Suppressor macrophage treated with lipopolysaccharide for 1 hour (primary cell): ENCODE measurements around the gene ENOPH1.
"Not testable (repeated sequence)": the region's sequence is repeated elsewhere in the genome, so short reads cannot be mapped to it uniquely, and the experiment has no call there.

Source experiments
- DNase-seq, 3 donors: peaks; one replicate each; pipeline ENCODE4 v3.0.0-alpha.2; 2020 to 2022

ENOPH1 gene

DNA sequence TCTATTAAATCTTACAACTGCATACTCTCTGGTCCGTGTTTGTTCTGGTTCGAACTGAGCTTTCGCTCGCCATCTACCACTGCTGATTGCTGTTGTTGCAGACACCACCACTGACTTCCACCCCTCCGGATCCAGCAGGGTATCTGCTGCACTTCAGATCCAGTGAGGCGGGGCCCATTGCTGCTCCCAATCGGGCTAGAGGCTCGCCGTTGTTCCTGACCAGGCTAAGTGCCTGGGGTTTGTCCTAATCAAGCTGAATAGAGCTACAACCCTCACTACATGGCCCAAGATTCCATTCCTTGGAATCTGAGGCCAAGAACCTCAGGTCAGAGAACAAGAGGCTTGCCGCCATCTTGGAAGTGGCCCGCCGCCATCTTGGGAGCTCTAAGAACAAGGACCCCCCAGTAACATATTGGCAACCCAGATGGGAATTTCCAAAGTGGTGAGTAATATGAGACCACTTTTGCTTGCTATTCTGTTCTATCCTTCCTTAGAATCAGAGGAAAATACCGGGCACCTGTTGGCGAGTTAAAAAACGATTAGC lies 43.3 kb downstream of the ENOPH1 start:
- DNase-seq, result no peak

DNA sequence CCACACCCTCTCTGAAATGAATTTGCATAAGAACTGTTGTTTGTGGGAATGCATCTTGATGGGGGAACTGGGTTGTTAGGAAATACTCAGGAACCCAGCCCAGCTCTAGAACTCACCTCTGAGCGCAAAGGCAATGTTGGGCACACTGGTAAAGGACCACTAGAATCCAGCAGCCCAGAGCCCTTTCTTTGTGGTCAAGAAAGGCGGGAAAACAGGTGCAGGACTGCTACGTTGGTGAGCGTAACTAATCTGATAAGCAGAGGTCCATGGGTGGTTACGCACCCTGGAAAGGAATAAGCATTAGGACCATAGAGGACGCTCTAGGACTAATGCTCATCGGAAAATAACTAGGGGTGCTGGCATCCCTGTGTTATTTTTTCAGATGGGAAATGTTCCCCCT lies 45.5 kb downstream of the ENOPH1 start:
- DNase-seq, result not testable (repeated sequence)

DNA sequence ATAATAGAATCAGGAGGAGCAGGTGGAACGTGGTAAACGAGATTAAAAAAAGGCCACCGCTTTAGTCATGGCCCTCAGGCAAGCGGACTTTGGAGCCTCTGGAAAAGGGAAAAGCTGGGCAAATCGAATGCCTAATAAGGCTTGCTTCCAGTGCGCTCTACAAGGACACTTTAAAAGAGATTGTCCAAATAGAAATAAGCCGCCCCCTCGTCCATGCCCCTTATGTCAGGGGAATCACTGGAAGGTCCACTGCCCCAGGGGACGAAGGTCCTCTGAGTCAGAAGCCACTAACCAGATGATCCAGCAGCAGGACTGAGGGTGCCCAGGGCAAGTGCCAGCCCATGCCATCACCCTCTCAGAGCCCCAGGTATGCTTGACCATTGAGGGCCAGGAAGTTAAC lies 47.1 kb downstream of the ENOPH1 start:
- DNase-seq, result not testable (repeated sequence)

DNA sequence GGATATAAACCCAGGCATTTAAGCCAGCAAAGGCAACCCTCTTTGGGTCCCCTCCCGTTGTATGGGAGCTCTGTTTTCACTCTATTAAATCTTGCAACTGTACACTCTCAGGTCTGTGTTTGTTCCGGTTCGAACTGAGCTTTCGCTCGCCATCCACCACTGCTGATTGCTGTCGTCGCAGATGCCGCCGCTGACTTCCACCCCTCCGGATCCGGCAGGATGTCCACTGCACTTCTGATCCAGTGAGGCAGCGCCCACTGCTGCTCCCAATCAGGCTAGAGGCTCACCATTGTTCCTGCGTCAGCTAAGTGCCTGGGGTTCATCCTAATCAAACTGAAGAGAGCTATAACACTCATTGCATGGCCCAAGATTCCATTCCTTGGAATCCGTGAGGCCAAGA lies 49.2 kb downstream of the ENOPH1 start:
- no peak for DNase-seq

DNA sequence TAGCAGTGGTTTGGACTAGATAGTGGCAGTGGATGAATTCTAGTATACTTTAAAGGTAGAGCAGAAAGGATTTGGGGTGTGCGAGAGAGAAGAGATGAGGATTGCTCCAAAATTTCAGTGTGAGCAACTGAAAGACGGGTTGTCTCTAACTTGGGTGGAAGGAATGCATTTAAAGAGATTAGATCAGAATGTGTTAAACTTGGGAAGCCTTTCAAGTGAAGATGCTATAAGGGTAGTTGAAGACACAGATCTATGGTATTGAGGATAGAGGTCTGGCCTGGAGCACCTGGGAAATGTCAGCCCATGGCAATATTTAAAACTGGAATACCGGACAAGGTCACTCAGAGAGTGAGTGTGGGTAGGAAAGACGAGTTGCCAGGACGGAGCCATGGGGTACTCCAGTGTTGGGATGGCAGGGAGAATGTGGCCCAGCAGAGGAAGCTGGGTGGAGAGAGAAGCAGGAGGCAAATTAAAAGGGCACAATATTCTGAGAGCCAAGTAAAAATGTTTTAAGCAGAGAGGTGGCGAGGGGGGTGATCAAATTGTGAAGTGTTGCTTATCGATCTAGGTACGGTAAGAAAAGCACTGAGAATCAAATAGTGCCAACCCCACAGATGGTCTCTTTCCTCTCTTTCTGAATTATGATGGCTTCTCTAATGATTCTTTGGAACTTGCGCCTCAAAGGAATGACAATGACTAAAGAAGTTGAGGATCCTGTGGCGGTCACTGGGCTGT lies 50.5 kb downstream of the ENOPH1 start:
- no peak for DNase-seq

DNA sequence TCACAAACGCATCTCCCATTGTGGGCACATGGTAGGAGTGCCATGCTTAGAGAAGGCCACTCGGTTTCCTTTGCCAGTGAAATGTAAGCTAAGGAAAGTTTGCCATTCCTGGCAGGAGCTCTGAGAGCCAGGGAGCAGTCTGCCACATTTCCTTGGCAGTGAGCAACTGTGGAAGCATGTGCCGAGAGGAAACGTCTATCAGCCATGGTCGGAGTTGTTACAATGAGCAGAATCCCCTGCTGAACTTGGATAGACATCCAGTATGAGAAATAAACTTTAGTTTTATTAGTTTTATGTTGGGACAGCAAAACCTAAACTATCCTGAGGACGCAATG lies 51.1 kb downstream of the ENOPH1 start:
- no peak for DNase-seq

DNA sequence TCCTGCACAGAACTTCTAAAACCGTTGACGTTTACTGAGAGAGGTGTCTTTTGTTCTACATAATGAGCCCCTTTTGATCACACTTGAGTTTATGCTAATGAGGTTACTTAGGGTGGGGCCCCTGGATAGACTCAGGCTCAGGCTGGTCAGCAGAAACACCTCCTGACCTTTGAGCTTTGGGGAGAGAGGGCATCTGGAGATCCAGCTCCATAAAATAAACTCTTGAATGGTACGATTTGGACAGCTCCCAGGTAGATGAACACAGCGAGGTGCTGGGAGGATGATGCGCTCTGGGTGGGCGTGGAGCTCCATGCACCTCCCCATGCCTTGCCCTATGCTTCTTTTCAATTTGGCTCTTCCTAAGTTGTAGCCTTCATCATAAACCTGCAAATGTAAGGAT lies 52.0 kb downstream of the ENOPH1 start:
- no peak for DNase-seq

DNA sequence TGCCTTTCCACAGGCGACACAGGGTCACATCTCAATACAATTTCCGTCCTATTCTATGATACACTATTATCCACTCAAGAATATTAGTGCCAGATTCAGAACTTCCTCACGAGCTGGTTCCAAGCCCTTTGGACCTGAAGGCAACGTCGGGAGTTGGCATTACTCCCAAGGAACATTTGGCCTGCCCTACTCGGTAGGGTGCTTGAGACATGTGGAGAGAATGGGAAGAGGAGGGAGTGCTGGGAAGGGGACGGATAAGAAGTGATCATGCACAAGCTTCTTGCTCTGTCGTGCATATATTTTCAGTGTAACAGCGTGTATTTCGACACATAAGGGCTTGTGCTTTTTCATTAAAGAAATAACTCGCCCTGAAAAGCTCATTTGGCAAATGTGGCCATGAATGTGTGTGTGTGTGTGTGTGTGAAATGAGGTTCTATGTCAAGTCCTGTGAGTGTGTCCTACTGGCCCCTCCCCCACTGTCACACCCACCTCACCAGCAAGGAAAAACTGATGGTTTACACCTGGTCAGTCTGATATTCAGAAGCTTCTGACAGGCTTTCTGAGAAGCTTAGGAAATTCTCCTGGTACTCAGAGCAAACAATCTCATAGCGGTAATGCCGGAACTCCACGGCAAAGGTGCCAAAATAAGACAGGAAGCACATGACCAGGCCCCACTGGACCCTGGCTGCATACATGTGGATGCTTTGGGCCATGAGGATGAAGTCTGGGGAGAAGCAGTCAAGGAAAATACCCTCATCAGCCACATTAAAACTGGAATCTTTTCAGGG lies 54.8 kb downstream of the ENOPH1 start:
- DNase-seq, result no peak

DNA sequence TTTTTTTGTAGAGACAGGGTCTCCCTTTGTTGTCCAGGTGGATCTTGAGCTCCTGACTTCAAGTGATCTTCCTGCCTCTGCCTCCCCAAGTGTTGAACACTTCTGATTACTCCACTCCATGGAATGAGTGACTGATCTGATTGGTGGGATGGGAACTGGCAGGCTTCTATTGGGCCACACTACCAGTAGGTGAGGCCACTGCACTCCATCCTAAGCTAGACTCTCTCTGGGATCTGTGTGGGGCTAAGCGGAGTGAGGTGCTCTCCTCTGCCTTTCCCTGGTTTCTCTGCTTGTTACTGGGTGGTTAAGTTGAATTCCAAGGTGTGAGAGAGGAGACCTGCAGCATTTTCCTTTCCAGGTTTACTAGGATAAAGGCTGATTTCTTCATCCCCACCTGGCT lies 58.7 kb downstream of the ENOPH1 start:
- no peak for DNase-seq

DNA sequence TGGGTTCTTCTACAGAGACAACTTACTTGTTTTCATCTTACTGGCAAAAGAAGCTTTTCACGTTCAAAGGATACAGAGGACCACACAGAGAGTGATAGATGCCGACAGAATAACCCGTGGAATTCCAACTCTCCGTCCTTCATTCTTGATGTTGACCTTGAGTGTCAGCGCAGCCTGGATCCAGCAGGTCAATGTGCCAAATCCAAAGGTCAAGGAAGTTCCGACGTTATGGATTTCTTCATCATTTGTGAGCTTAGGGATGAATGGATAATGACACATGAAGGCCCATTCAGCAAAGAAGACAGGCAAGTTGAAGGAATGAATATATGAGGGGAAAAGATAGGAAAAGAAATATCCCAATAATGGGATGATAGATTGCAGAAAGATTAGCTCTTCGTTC lies 59.6 kb downstream of the ENOPH1 start:
- DNase-seq, result no peak

DNA sequence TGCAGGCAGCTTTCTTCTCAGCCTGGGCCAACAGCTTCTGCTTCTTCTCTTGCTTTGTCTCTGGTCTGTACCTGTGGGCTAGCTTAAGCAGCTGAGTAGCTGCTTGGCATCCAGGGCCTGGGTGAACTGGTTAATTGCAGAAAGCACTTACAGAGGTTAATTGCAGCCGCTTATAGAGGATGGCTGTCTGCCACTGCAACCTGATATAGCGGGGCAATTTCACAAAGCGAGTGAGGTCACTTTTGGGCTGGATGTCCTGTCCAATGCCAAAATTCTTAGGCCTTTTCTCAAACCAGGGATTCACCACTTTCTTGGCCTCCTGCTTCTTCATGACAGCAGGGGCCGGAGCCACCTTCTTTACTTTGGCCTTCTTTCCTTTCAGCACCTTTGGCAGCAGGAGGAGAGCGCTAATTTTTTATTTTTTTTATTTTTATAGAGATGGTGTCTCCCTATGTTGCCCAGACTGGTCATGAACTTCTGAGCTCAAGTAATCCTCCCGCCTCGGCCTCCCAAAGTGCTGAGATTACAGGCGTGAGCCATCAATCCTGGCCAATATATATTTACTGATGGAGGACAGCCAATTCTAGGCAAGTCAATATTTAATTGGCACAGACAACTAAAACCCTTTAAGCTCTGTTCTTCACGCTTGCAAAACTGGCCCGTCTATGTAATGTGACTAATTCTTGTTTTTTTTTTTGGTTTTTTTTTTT lies 61.0 kb downstream of the ENOPH1 start:
- DNase-seq, result no peak

DNA sequence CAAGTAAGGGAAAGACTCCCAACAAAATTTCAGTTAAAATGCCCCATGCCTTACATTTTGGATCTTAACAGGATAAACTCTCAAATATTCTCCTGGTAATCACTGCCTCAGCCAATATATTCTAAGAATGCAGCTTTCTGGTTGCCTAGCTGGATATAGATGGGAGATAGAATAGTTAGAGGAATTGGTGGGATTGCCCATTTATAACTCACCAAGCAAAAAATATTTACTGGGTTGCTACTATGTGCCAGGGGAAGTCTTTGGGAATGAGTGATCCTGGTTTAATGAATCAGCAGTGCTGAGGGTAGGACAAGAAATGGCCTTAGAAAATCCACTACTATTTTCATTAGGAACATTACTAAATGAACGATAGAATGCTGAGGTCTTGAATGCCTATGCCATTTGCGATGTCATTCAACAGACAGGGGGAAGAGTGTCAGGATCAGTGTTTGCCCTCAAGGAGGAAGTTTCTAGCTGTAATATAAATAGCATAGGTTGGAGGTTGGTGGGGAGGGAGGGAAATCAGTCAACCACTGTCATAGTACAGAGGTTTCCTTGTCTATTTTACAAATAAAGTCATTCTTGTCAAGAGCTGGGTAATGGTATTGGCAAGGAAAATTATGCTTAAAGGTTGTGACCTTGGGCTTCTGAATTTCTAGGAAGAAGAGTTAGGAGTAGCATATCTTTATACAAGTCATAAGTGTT lies 63.5 kb downstream of the ENOPH1 start:
- peak in 1 of 3 donors; percentile 1 for DNase-seq

DNA sequence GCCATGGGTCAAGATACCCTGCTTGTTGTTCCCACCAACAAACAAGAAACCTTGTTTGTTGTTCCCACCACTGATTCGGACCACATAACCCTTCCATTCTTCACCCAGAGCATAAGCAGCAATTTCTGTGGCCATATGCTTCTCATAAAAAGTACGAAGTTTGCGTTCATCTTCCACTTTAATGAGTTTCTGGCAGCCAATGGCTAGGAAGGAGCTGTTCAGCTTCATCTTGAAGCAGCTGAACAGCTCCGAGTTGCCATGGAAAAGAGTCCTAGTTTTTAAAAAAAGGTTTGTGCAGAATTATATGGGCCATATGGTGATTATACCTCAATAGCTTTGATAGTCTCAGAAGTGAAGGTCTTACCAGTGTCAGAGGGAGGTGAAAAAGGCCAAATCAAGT lies 65.3 kb downstream of the ENOPH1 start:
- DNase-seq, result no peak

DNA sequence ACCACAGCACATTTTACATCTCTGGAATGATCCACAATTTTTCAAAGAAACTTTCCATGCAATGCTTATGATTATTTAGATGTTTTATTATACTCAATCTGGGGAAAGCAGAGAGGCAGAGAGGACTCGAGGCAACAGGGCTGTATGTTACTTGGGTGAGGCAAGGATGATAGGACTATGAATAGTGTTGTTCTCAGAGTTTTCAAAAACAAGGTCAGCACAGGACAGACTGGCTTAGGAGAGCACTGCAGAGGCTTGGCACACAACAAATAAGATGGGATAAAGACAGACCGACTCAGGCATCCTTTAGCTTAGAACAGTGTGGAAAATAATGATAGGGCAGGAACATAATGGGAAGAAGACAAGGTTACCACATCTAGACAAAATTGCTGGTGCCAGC lies 66.0 kb downstream of the ENOPH1 start:
- no peak for DNase-seq

DNA sequence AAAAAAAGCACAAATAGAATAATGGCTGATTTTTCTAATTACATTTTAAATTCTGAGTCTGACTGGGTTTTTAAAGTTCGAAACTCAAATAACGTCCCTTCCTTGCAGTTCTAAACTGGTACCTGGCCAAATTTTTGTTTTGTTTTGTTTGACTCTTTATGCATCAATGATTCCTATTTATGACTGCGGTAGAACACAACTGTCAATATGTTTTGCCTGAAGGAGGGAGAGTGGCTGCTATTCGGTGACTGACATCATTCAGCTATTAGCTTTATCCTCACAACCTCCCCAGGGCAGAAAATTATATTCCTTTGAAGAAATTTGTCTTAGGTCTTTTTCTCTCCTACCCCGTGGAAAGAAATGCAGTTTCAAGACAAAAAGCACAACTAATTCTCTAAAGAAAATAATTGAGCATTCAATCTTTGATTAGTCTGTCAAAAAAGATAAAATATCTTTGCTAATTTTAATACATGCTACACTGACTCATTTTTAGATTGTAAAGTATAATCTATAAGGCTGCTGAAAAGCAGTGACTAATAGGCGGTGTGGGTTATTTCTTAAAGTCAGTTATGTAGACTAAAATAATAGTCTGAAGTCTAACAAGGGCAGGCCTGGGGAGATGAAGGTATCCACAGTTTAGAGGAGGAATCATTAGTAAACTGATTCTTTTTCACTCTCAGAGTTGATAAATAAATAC lies 69.5 kb downstream of the ENOPH1 start:
- DNase-seq, result no peak

DNA sequence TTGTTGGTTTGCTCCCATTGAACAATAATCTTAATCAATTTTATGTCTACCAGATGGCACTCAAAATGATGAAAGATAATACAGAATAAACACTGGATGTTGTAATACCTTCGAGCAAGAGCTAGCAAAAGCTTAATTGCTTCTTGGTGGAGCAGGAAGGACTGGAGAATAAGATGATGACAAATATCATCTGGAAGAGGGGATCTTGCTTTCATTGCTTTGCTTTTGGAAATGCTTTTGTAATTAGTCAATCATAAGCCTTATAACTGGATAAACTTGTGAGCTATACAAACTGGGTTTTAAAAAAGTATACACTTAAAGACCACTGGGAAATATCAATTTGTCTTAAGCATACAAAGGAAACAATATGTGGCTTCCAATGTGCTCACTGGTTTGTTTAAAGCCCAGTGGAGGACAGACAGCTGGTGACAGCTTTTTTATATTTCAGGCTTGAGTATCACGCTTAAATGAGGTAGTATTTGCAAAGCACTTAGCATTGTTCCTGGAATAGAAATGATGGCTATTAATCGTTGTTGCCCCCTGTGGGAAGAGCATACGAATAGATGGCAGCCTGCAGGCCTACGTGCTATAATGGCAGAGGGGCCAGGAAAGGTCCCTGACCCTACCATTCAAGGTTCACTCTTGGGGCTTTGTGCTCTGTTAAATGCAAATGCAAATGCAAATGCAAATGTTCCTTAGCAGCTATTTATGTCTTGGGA lies 70.2 kb downstream of the ENOPH1 start:
- DNase-seq, result no peak

DNA sequence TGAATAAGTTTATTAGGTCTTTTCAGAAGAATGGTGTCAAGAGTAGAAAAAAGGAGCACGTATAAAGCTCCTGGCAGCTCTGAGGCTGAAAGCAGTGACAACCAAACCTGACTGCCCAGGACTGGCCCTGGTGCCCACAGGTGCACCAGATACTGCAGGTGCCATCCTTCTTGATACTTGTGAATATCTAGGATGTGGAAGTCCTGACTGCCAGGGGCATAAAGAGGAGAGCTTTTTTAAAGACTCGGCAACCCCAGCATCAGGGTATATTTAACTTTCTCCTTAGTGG lies 70.7 kb downstream of the ENOPH1 start:
- DNase-seq, result no peak

DNA sequence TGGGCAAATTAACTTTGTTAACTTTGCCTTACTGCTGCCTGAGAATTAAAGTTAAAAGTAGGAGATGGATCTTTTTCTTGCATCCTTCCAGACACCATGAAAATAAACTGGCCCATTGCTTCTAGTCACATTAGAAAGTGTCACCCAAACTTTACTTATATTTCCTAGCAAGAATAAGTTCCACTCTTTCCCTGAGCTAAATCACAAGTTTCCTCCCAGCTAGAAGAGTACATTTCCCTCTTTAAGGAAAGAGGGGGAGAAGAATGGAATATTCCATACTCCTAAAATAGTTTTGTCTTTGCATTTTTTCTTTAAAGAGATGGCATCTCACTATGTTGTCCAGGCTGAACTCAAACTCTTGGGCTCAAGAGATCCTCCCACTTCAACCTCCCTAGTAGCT lies 77.6 kb downstream of the ENOPH1 start:
- no peak for DNase-seq

DNA sequence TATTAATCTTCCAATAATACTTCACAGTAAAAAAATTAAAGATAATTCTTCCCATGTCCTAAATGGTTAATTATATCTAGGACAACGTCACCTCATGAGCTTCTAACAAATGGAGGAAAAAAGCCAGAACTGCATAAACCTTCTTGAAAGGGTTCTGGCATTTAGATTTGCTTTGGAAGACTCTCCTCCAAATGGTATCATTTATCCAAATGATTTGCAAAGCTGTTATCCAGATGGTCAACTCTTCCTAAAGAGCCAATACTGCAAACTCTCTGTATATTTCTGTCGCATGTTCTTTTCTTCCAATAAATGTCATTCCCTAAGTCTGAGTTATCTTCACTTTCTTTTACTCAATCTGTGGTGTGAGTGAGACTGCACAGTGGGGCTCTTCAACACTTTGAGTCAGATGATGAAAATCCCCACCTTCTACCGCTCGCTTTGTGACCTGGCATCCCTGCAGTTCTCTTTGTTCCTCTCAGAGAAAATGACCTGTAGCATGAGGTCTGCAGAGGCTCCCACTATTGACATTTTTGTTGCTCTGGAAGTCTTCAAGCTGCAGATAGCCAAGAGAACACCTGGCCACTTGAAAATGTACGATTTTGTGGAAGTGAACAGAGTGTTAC lies 78.5 kb downstream of the ENOPH1 start:
- DNase-seq, result no peak

DNA sequence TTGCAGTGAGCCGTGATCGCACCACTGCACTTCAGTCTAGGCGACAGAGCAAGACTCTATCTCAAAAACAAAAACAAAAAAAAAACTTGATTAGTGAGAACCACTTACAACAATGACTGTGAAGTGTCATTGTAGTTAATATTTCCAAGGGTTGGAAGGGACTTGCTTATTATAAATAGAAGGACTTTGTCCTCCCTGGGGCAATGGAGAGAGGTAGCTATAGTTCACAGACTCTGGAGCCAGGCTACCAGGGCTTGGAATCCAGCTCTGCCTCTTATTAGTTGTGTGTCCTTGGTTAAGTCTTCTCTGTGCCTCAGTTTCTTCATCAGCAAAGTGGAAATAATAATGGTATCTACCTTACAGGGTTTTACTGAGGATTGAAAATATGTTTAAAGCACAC lies 79.8 kb downstream of the ENOPH1 start:
- DNase-seq, result no peak
